GM23248 (cell line): ENCODE data around the gene KLHDC4.

Experiments
- EZH2 ChIP-seq: fragments of 200-600 bp; sonication (generic); IDR thresholded peaks from 2 replicates; pipeline ENCODE4 v1.6.1; 2018; ENCODE audit warnings: antibody characterized with exemption, mild to moderate bottlenecking; ENCODE audit not compliant: insufficient read depth, poor library complexity, severe bottlenecking
- EZH2phosphoT487 ChIP-seq: fragments of 200-600 bp; sonication (generic); IDR thresholded peaks from 2 replicates; pipeline ENCODE4 v1.6.1; 2018; ENCODE audit warnings: antibody characterized with exemption, moderate library complexity, mild to moderate bottlenecking, low read depth; ENCODE audit not compliant: insufficient read depth

DNA sequence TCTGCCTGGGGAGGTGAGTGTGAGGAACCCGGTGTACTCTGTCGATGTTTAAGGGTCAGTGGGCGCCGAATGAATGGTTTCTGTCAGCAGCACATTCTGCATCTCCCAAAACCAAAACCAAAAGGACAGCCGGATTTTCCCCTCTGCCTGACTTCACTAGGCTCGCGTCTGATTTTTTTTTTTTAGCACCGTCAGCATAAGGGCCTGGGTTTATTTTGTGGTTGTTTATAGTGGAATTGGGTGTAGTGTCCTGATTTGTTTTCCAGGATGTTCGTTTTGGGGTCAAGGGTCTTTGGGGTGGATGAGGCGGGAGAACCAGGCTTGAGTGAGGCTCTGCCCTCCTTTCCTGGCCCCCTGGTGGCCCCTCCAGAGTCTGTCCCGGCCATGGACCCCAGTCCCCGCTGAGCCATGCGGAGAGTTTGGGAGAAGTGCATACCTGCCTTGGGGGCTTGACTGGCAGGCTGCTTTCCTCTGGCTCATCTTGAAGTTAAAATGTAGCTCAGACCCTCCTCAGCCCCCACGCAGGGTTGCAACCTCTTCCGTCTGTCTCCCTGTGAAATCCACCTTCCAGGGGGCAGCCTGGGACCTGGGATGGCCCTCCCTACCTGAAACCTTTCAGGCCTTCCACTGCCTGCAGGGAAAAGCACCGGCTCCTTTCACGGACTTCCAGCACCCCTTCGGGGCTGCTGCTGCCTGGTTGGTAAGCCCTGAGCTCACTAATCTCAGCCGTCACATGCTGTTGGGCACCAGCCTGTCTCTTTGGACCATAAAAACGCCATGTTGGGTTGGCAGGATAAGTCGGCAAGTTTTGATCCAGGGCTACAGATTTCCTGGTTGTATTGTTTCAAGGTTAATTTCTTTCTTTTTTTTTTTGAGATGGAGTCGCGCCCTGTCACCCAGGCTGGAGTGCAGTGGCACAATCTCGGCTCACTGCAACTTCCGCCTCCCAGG is 103.3 kb downstream of the KLHDC4 start:
- TF ChIP-seq EZH2, result no peak
- no peak for TF ChIP-seq EZH2phosphoT487
